Prostate gland (tissue), 2 donors: ENCODE results near the gene CNTNAP2.

Source experiments
- POLR2A ChIP-seq: fragments of 450-650 bp; IDR thresholded peaks from one replicate; pipeline ENCODE4 v1.6.1; 2016; ENCODE audit warnings: antibody characterized with exemption, mild to moderate bottlenecking
- TF ChIP-seq, protein P1 (sequence below), 4 experiments: fragments of 200-600 bp in 2 of 4; fragments of 450-650 bp in 2 of 4; sonication (generic) in 2 of 4; IDR thresholded peaks; 1 replicate in 3 of 4; 2 replicates in 1 of 4; pipeline ENCODE4 v1.5.1; 2016 to 2019; ENCODE audit warnings: antibody characterized with exemption in 4 of 4, mild to moderate bottlenecking in 2 of 4, moderate library complexity in 2 of 4

DNA sequence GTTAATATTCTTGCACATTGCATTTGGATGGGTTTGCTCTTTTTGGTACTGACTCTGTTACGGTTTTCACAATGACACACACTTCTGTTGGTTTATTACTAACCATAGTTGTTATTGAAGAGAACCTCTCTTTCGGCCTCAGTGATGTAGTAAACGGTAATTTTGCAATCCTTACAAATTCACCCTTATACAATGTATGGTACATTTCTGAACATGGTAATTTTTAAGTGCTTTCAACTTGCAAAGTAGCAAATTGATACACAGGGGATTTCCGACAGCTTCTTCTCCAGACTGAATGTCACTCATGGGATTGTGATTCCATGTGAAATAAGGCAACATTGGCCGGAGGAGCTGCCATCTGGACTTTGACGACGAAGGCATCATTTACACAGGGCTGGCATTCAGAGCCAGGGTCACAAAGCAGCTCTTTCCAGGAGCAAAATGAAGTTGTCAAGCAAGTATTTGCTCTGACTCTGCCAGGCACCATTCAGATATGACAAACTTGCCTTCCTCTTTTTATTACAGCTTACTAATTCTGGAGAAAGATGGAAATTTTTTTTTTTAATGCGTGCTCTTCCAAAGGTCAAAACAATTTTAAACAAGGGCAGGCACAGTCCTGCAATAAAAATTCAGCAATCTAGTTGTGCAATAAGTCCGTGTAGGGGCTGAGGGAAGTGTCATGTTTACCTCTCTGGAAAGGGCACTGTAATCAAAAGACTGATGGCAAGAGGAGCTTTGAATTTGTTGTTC lies 1762.5 kb downstream of the CNTNAP2 start:
- TF ChIP-seq, protein P1, sequence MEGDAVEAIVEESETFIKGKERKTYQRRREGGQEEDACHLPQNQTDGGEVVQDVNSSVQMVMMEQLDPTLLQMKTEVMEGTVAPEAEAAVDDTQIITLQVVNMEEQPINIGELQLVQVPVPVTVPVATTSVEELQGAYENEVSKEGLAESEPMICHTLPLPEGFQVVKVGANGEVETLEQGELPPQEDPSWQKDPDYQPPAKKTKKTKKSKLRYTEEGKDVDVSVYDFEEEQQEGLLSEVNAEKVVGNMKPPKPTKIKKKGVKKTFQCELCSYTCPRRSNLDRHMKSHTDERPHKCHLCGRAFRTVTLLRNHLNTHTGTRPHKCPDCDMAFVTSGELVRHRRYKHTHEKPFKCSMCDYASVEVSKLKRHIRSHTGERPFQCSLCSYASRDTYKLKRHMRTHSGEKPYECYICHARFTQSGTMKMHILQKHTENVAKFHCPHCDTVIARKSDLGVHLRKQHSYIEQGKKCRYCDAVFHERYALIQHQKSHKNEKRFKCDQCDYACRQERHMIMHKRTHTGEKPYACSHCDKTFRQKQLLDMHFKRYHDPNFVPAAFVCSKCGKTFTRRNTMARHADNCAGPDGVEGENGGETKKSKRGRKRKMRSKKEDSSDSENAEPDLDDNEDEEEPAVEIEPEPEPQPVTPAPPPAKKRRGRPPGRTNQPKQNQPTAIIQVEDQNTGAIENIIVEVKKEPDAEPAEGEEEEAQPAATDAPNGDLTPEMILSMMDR (IDR thresholded peaks at IDR 0.05): no peak
- no peak for TF ChIP-seq POLR2A
